ENCODE data around the gene SGIP1. TPM values are rescaled to one million over a fixed set of nuclear protein-coding genes. Genes with fewer than 3 reads are reported as not detected.

The SGIP1 gene
- total and polyA plus RNA-seq, 2 of the 8 experiments (the other 6 are each of a cell fraction or from before 2014, with no cell fraction given): 1.4 to 2.1 TPM

DNA sequence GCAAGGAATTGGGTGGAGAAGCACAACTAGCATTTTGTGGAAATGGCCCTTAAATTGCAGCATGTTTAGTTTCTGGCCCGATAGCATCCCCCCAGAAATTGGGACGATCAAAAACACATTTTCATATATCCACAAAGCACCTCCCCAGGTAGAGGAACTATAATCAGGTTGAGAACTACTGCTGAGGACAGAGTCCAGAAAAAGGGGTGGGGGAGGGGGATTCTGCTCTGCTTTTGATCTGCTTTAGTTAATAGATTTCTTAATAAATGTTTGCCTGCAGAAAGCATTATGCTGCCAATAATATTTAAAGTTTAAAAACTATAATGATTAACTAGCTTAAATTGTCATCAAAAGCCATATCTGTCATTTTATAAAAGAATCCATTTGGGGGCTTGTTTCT is 203.9 kb downstream of the SGIP1 start:
- no peak overlapping the region for H3K4me3 ChIP-seq (ENCODE audit: extremely low read depth in 1 of 4, insufficient read depth in 2 of 4, low read depth in 3 of 4, low read length in 4 of 4)
- no peak overlapping the region for H3K14ac ChIP-seq (ENCODE audit: insufficient read length)
- H3K9ac ChIP-seq (replicated peaks in 1 of 4; ENCODE audit: extremely low read depth in 1 of 4, low read depth in 3 of 4, low read length in 3 of 4): no peak overlapping the region
- no peak overlapping the region for H4K5ac ChIP-seq (ENCODE audit: insufficient read length, low read depth, low read length)
- no peak overlapping the region for H3K23ac ChIP-seq (ENCODE audit: insufficient read length)
- H2BK120ac ChIP-seq (replicated peaks; ENCODE audit: low read depth, low read length): no peak overlapping the region
- POLR2A ChIA-PET (ENCODE audit: partially characterized antibody): no interaction called here
- H3K9me3 ChIP-seq (ENCODE audit: insufficient read depth in 2 of 2, low read depth in 1 of 2, low read length in 1 of 2): no peaks in the 10 kb centered on the region
- no peak overlapping the region for H3K18ac ChIP-seq (ENCODE audit: extremely low read depth, low read length)
- H2AFZ ChIP-seq (ENCODE audit: low read length): no peak overlapping the region
- no peak overlapping the region for H3K4ac ChIP-seq (replicated peaks; ENCODE audit: insufficient read length, low read depth, low read length)
- H3K79me1 ChIP-seq (ENCODE audit: low read depth, low read length): no peaks in the 10 kb centered on the region
- H3K4me1 ChIP-seq (replicated peaks in 1 of 4; ENCODE audit: control insufficient read depth in 3 of 4, insufficient read depth in 4 of 4, low read length in 3 of 4): peaks cover 0 to 2% (median 0%) of the 10 kb centered on the region in 4 experiments; a peak in 1 of 7 replicates
- no peaks in the 10 kb centered on the region for H3K36me3 ChIP-seq (ENCODE audit: control insufficient read depth in 2 of 4, insufficient read depth in 4 of 4, low read length in 3 of 4)
- H2AK5ac ChIP-seq (ENCODE audit: low read depth, low read length): no peak overlapping the region
- no peak overlapping the region for H2BK15ac ChIP-seq (ENCODE audit: low read length)
- no peak for FAIRE-seq
- H2BK12ac ChIP-seq (ENCODE audit: low read depth, low read length): no peak overlapping the region
- no peak overlapping the region for H3K27ac ChIP-seq (ENCODE audit: low read depth, low read length)
- TF ChIP-seq JUN (IDR thresholded peaks at IDR 0.05; ENCODE audit: low read depth, low read length): no peak
- no peak for TF ChIP-seq CEBPB (IDR thresholded peaks at IDR 0.05; ENCODE audit: low read depth, low read length)
- TF ChIP-seq RFX5 (IDR thresholded peaks at IDR 0.05; ENCODE audit: borderline replicate concordance, low read depth, low read length): no peak
- no peak for TF ChIP-seq TCF12 (IDR thresholded peaks at IDR 0.05; ENCODE audit: low read depth, low read length)
- no peak for TF ChIP-seq ZNF274 (IDR thresholded peaks at IDR 0.05; ENCODE audit: borderline replicate concordance, extremely low read depth, low read length)
- no peak for TF ChIP-seq SRF (IDR thresholded peaks at IDR 0.05; ENCODE audit: low read depth, low read length)
- no peak for TF ChIP-seq POLR2A (IDR thresholded peaks at IDR 0.05; ENCODE audit: control extremely low read depth in 1 of 2, low read depth in 2 of 2, low read length in 2 of 2)
- no peak for TF ChIP-seq SP1 (IDR thresholded peaks at IDR 0.05; ENCODE audit: low read depth, low read length)
- TF ChIP-seq EZH2 (IDR thresholded peaks at IDR 0.05; ENCODE audit: low read depth, low read length, severe bottlenecking): no peak
- no peak for TF ChIP-seq TAF1 (IDR thresholded peaks at IDR 0.05; ENCODE audit: low read depth, low read length)
- TF ChIP-seq KDM4A (IDR thresholded peaks at IDR 0.05; ENCODE audit: low read depth, low read length, severe bottlenecking): no peak
- no peak for TF ChIP-seq SP2 (IDR thresholded peaks at IDR 0.05; ENCODE audit: low read length)
- TF ChIP-seq CTBP2 (IDR thresholded peaks at IDR 0.05; ENCODE audit: borderline replicate concordance, insufficient read depth, insufficient read length, low read length): no peak
- no peak for TF ChIP-seq MAFK (IDR thresholded peaks at IDR 0.05; ENCODE audit: low read depth, low read length)
- TF ChIP-seq FOSL1 (IDR thresholded peaks at IDR 0.05; ENCODE audit: insufficient read depth, low read depth, low read length): no peak
- no peak for TF ChIP-seq GTF2F1 (IDR thresholded peaks at IDR 0.05; ENCODE audit: borderline replicate concordance, low read depth, low read length)
- TF ChIP-seq SIRT6 (IDR thresholded peaks at IDR 0.05; ENCODE audit: low read length): no peak
- H3K79me2 ChIP-seq (ENCODE audit: control insufficient read depth in 1 of 2, insufficient read depth in 2 of 2, low read length in 2 of 2): no peaks in the 10 kb centered on the region
- no peak overlapping the region for H2BK20ac ChIP-seq (ENCODE audit: low read length)
- DNase-seq (ENCODE audit: low read depth in 1 of 2, low spot score in 2 of 2): no peak
- H4K20me1 ChIP-seq (replicated peaks in 1 of 2; ENCODE audit: control insufficient read depth in 1 of 2, insufficient read depth in 2 of 2, low read length in 2 of 2): no peaks in the 10 kb centered on the region
- WGBS, 2 experiments (ENCODE audit: extremely low coverage in 1 of 2, insufficient coverage in 1 of 2, insufficient read length in 1 of 2, insufficient replicate concordance in 2 of 2, low coverage in 1 of 2, low lambda C conversion rate in 2 of 2, missing lambda C conversion rate in 1 of 2): 97% methylated on average over 2 of the region's 2 CpGs; no CpG with 5 or more reads in 1 of the 2 experiments
- H4K91ac ChIP-seq (replicated peaks; ENCODE audit: insufficient read length, low read length): no peak overlapping the region
- no peak overlapping the region for H3K4me2 ChIP-seq (ENCODE audit: insufficient read depth in 1 of 2, low read depth in 2 of 2, low read length in 2 of 2)
- H2BK5ac ChIP-seq (ENCODE audit: low read depth, low read length): no peak overlapping the region
- no peak overlapping the region for H3K56ac ChIP-seq (replicated peaks; ENCODE audit: insufficient read length, low read depth, low read length)
- CTCF ChIA-PET (ENCODE audit: partially characterized antibody): interaction anchor here (0.6 to 2.3 kb wide), 3 partner anchors 11 to 169 kb away, joined by 3 to 9 read pairs (median 6); no protein-coding TSS in a partner anchor
- no peaks in the 10 kb centered on the region for H3K23me2 ChIP-seq (ENCODE audit: low read depth, low read length)
- no peak overlapping the region for H4K8ac ChIP-seq (ENCODE audit: extremely low read depth, insufficient read depth, low read length)
- H3K27me3 ChIP-seq (replicated peaks in 1 of 4; ENCODE audit: control insufficient read depth in 3 of 4, extremely low read depth in 1 of 4, insufficient read depth in 3 of 4, low read length in 3 of 4): no peaks in the 10 kb centered on the region
